HEK293 (cell line): ENCODE data around the gene URAD.

ENCODE experiments used
- ZNF274 ChIP-seq, 2 experiments: fragments of 200-500 bp in 1 of 2; fragments of 450-650 bp in 1 of 2; sonication (Bioruptor generic) in 1 of 2; formaldehyde crosslinking in 1 of 2; IDR thresholded peaks; 2 replicates each; pipeline versions ENCODE4 v1.5.1 to v1.6.1; 2014 to 2016; ENCODE audit warnings: borderline replicate concordance in 1 of 2, inconsistent platforms in 1 of 2, low read length in 1 of 2, missing biosample characterization in 1 of 2, missing genetic modification characterization in 1 of 2
- ZNF324 ChIP-seq: fragments of 450-650 bp; formaldehyde crosslinking; IDR thresholded peaks from 2 replicates; pipeline ENCODE4 v1.5.1; 2016; ENCODE audit warnings: missing biosample characterization, missing genetic modification characterization
- ZNF544 ChIP-seq: fragments of 450-650 bp; formaldehyde crosslinking; IDR thresholded peaks from 2 replicates; pipeline ENCODE4 v1.5.0; 2017; ENCODE audit warnings: missing biosample characterization, missing genetic modification characterization
- ZNF558 ChIP-seq: fragments of 450-650 bp; formaldehyde crosslinking; IDR thresholded peaks from 2 replicates; pipeline ENCODE4 v1.5.1; 2016; ENCODE audit warnings: missing biosample characterization, missing genetic modification characterization
- TF ChIP-seq, protein P1 (sequence below): fragments of 450-650 bp; formaldehyde crosslinking; IDR thresholded peaks from 2 replicates; pipeline ENCODE4 v1.5.1; 2016; ENCODE audit warnings: missing biosample characterization, missing genetic modification characterization
- TF ChIP-seq, protein P2 (sequence below): fragments of 450-650 bp; formaldehyde crosslinking; IDR thresholded peaks from 2 replicates; pipeline ENCODE4 v1.5.1; 2016; ENCODE audit warnings: missing biosample characterization, missing genetic modification characterization

DNA sequence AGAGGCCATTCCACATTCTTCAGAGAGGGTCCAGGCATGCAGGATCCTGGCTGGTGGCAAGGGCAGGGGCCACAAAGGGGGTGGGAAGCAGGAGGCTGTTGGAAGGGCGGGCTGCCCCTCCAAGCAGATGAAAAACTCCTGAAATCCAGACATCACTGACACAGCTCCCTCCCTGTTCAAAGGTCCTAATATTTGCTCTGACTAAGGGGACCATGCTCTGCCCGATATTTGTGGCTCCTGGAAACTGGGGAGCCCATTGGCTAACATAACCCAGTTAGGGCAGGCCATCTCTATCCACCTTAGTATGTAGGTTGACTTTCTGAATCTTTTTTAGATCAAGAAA, 16.0 kb downstream of the URAD start:
- TF ChIP-seq, protein P1, sequence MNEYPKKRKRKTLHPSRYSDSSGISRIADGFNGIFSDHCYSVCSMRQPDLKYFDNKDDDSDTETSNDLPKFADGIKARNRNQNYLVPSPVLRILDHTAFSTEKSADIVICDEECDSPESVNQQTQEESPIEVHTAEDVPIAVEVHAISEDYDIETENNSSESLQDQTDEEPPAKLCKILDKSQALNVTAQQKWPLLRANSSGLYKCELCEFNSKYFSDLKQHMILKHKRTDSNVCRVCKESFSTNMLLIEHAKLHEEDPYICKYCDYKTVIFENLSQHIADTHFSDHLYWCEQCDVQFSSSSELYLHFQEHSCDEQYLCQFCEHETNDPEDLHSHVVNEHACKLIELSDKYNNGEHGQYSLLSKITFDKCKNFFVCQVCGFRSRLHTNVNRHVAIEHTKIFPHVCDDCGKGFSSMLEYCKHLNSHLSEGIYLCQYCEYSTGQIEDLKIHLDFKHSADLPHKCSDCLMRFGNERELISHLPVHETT (tag by site-specific recombination), result no peak
- TF ChIP-seq, protein P2, sequence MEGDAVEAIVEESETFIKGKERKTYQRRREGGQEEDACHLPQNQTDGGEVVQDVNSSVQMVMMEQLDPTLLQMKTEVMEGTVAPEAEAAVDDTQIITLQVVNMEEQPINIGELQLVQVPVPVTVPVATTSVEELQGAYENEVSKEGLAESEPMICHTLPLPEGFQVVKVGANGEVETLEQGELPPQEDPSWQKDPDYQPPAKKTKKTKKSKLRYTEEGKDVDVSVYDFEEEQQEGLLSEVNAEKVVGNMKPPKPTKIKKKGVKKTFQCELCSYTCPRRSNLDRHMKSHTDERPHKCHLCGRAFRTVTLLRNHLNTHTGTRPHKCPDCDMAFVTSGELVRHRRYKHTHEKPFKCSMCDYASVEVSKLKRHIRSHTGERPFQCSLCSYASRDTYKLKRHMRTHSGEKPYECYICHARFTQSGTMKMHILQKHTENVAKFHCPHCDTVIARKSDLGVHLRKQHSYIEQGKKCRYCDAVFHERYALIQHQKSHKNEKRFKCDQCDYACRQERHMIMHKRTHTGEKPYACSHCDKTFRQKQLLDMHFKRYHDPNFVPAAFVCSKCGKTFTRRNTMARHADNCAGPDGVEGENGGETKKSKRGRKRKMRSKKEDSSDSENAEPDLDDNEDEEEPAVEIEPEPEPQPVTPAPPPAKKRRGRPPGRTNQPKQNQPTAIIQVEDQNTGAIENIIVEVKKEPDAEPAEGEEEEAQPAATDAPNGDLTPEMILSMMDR (tag by site-specific recombination), result no peak
- no peak for TF ChIP-seq ZNF324 (tag by site-specific recombination)
- TF ChIP-seq ZNF544 (tag by site-specific recombination), result no peak
- no peak for TF ChIP-seq ZNF274 (IDR thresholded peaks at IDR 0.05; ENCODE audit: low read length)
- TF ChIP-seq ZNF274 (tag by site-specific recombination; IDR thresholded peaks at IDR 0.05; ENCODE audit: borderline replicate concordance), result no peak
- no peak for TF ChIP-seq ZNF558 (tag by site-specific recombination)
